SU-DHL-6 (cell line): ENCODE data around the gene NOX5.

ENCODE experiments used
- EZH2phosphoT487 ChIP-seq: fragments of 200-600 bp; sonication (generic), shearing (Covaris generic); conservative IDR thresholded peaks from 2 replicates; pipeline ENCODE4 v1.6.1; 2018; ENCODE audit warnings: mild to moderate bottlenecking, antibody characterized with exemption, low read length, moderate library complexity, mixed read lengths
- TF ChIP-seq, protein P1 (sequence below): fragments of 200-600 bp; sonication (generic); IDR thresholded peaks from one replicate; pipeline ENCODE4 v1.5.1; 2017; ENCODE audit warnings: antibody characterized with exemption, mild to moderate bottlenecking, low read length, moderate library complexity; ENCODE audit not compliant: insufficient read depth, poor library complexity, severe bottlenecking

GRCh38 chr15:69042531-69042930 lies 28.0 kb downstream of the NOX5 start:
- TF ChIP-seq, protein P1, sequence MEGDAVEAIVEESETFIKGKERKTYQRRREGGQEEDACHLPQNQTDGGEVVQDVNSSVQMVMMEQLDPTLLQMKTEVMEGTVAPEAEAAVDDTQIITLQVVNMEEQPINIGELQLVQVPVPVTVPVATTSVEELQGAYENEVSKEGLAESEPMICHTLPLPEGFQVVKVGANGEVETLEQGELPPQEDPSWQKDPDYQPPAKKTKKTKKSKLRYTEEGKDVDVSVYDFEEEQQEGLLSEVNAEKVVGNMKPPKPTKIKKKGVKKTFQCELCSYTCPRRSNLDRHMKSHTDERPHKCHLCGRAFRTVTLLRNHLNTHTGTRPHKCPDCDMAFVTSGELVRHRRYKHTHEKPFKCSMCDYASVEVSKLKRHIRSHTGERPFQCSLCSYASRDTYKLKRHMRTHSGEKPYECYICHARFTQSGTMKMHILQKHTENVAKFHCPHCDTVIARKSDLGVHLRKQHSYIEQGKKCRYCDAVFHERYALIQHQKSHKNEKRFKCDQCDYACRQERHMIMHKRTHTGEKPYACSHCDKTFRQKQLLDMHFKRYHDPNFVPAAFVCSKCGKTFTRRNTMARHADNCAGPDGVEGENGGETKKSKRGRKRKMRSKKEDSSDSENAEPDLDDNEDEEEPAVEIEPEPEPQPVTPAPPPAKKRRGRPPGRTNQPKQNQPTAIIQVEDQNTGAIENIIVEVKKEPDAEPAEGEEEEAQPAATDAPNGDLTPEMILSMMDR: no peak
- no peak for TF ChIP-seq EZH2phosphoT487
